LNCaP clone FGC (cell line): ENCODE measurements around the gene FAM76A.
"Not testable (repeated sequence)": the region's sequence is repeated elsewhere in the genome, so short reads cannot be mapped to it uniquely, and the experiment has no call there.

Experiments used
- DNase-seq: peaks from one replicate; pipeline ENCODE4 v3.0.0-alpha.2; 2011; ENCODE audit warnings: low read depth
- H3K4me3 ChIP-seq: 2 replicates; pipeline ENCODE4 v1.5.1; 2011; ENCODE audit warnings: mild to moderate bottlenecking, low read depth, low read length, control low read depth
- CTCF ChIP-seq: IDR thresholded peaks from 2 replicates; pipeline ENCODE4 v1.5.1; 2012; ENCODE audit warnings: mild to moderate bottlenecking; ENCODE audit not compliant: control insufficient read depth, insufficient read depth; ENCODE audit errors: extremely low read depth

Gene FAM76A

GRCh38 chr1:27795601-27796000 lies 69.8 kb downstream of the FAM76A start:
- no peak overlapping the region for H3K4me3 ChIP-seq
- no peak for TF ChIP-seq CTCF
- no peak for DNase-seq

GRCh38 chr1:27804791-27805190 lies 79.0 kb downstream of the FAM76A start:
- no peak overlapping the region for H3K4me3 ChIP-seq
- TF ChIP-seq CTCF = no peak
- no peak for DNase-seq

- TF ChIP-seq CTCF = no peak
- H3K4me3 ChIP-seq = no peak overlapping the region
- no peak for DNase-seq
These were observed 81.0 kb downstream of the FAM76A start for GRCh38 chr1:27806758-27807157.

GRCh38 chr1:27807385-27807784 lies 81.6 kb downstream of the FAM76A start:
- H3K4me3 ChIP-seq = no peak overlapping the region
- DNase-seq = no peak
- no peak for TF ChIP-seq CTCF

GRCh38 chr1:27808131-27808530 lies 82.4 kb downstream of the FAM76A start:
- H3K4me3 ChIP-seq, DNase-seq: not testable (repeated sequence)

- DNase-seq = no peak
- TF ChIP-seq CTCF = no peak
- H3K4me3 ChIP-seq = no peak overlapping the region
These were observed 84.1 kb downstream of the FAM76A start for GRCh38 chr1:27809883-27810282.

- no peak overlapping the region for H3K4me3 ChIP-seq
- TF ChIP-seq CTCF = no peak
- DNase-seq = no peak
These were observed 86.2 kb downstream of the FAM76A start for GRCh38 chr1:27811741-27812500.
